ENCODE data around the gene NFILZ. TPM values are rescaled to one million over a fixed set of nuclear protein-coding genes. Genes with fewer than 3 reads are reported as not detected.

NFILZ gene
- total RNA-seq, 1 experiment from 2014 or later: not detected

- H4K20me1 ChIP-seq (ENCODE audit: insufficient read depth): no peaks in the 10 kb centered on the region
- no peak overlapping the region for H3K27ac ChIP-seq
- H2AFZ ChIP-seq: no peak overlapping the region
- H3K4me2 ChIP-seq: no peak overlapping the region
- DNase-seq: no peak
- ChIA-PET POLR2A (ENCODE audit: unreplicated experiment) (no interaction called here), CTCF (no interaction called here)
- H3K4me1 ChIP-seq (replicated peaks; ENCODE audit: insufficient read depth): no peaks in the 10 kb centered on the region
- no peaks in the 10 kb centered on the region for H3K36me3 ChIP-seq (ENCODE audit: low read depth)
- 0 out of 2 replicates have a peak, but pooled peaks cover 4% of the 10 kb centered on the region for H3K9me3 ChIP-seq (ENCODE audit: insufficient read depth, low read depth)
- no TSS peak for BruUV-seq (replicated peaks)
- H3K79me2 ChIP-seq (ENCODE audit: low read depth): no peaks in the 10 kb centered on the region
- H3F3A ChIP-seq (ENCODE audit: insufficient read depth, low read depth): no peaks in the 10 kb centered on the region
- no peaks in the 10 kb centered on the region for H3K9me2 ChIP-seq (ENCODE audit: insufficient read depth)
- TF ChIP-seq CTCF (conservative IDR thresholded peaks at IDR 0.05) (no peak), EZH2 (IDR thresholded peaks at IDR 0.05; ENCODE audit: low read depth) (no peak)
- H3K4me3 ChIP-seq: no peak overlapping the region
- H3K27me3 ChIP-seq (ENCODE audit: insufficient read depth, low read depth): peaks cover 28% of the 10 kb centered on the region; the same call in 1 of the 2 replicates
- intact Hi-C loops (cut with micrococcal nuclease; ENCODE audit: unreplicated experiment): no loop called here
Measured at GRCh38 chr19:8678244-8678807, 47.9 kb downstream of the NFILZ start.

Other genes with a start within 250 kb of the NFILZ start
- 119 and 126 TPM in 2 replicates for gene RAB11B, start 240.3 kb upstream of the NFILZ start, total RNA-seq (2021)
- gene MARCHF2, start 217.3 kb upstream of the NFILZ start, total RNA-seq (2021): 16.6 and 25.2 TPM in 2 replicates
- 220 and 239 TPM in 2 replicates for gene HNRNPM, start 185.7 kb upstream of the NFILZ start, total RNA-seq (2021)
- 0.85 and 0.90 TPM in 2 replicates for gene PRAM1, start 128.0 kb upstream of the NFILZ start, total RNA-seq (2021)
- 22.1 and 22.4 TPM in 2 replicates for gene ZNF414, start 116.5 kb upstream of the NFILZ start, total RNA-seq (2021)
- 0.53 and 1.3 TPM in 2 replicates for gene MYO1F, start 53.2 kb upstream of the NFILZ start, total RNA-seq (2021)
- 0.60 TPM in 1 of 2 replicates, not detected in the other for gene ADAMTS10, start 19.9 kb upstream of the NFILZ start, total RNA-seq (2021)
- gene ACTL9, start 68.2 kb downstream of the NFILZ start, total RNA-seq (2021): not detected in 2 replicates
- not detected in 2 replicates for gene OR2Z1, start 91.0 kb downstream of the NFILZ start, total RNA-seq (2021)
- 28.7 and 29.7 TPM in 2 replicates for gene ZNF558, start 201.7 kb downstream of the NFILZ start, total RNA-seq (2021)
- gene MBD3L1, start 201.7 kb downstream of the NFILZ start, total RNA-seq (2021): not detected in 2 replicates